Stomach (tissue), 4 donors: ENCODE data around the gene CNDP2.

Experiments used
- CTCF ChIP-seq, 7 experiments: fragments of 450-650 bp in 4 of 7; fragments of 200-600 bp in 3 of 7; sonication (generic) in 3 of 7; IDR thresholded peaks; one replicate each; pipeline ENCODE4 v1.5.1; 2016 to 2019; ENCODE audit warnings: antibody characterized with exemption in 7 of 7, control low read depth in 2 of 7, mild to moderate bottlenecking in 1 of 7
- POLR2AphosphoS5 ChIP-seq, 3 donors: sonication (generic); formaldehyde crosslinking; IDR thresholded peaks; one replicate each; pipeline ENCODE4 v1.6.1; 2016; ENCODE audit warnings: antibody characterized with exemption in 3 of 3

GRCh38 chr18:74499633-74500032 is 3.5 kb downstream of the CNDP2 start:
- no peak for TF ChIP-seq CTCF (IDR thresholded peaks at IDR 0.05)
- TF ChIP-seq POLR2AphosphoS5 (IDR thresholded peaks at IDR 0.05) = peak in 2 of 3 donors; percentile 43 to 52
